HuH-7 (cell line): ENCODE measurements around the gene SACM1L.

Experiments
- DNase-seq: peaks from one replicate; pipeline ENCODE4 v3.0.0; 2011; ENCODE audit warnings: low spot score

Gene SACM1L

GRCh38 chr3:45771831-45772230 lies 82.6 kb downstream of the SACM1L start:
- DNase-seq: no peak

DNA sequence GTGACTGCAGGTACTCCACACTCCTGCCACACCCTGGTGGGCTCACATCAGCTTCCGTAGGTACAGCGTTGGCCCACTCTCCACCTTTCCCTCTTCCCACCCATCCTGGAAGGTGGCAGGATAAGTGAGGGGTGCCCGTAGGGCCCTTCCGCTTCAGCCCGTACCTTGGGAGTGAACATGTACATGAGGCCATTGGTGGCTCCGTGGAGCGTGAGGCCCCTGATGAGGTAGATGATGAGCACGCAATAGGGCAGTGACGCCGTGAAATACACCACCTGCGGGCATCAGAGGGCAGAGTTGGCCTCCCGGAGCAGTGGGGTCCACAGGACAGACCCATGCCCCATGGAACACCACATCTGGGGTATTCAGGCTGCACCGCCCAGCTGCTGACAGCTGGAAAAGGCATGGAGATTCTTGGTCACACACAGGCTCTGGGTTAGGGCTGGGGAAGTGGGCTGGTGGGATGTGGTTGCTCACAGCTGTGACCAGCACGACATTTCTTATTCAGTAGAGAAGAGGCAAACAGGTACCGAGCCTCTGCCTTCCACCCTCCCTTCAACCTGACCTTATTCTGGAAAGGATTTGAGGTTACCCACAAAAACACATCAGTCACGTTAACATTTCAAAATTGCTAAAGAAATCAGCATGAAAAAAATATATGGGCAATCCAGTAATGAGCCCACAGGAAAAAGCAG lies 83.3 kb downstream of the SACM1L start:
- DNase-seq: no peak

DNA sequence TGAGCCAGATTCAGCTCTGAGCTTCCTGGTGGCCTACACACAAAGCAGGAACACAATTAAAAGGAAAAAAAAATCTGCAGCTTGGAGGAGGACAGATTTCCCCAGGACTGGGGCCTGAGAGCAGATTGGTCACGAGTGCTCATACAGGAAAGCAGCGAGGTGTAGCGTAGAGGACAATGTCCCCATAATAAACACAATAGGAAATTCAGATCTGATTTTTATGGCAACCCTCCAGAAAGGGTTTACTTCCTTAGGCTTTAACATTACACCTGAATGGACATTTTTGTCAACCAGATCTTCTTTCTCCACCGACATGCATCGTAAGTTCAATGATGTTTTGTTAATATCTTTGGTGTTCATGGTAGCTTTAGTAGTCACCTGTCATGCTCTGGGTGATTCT lies 83.9 kb downstream of the SACM1L start:
- DNase-seq: no peak

DNA sequence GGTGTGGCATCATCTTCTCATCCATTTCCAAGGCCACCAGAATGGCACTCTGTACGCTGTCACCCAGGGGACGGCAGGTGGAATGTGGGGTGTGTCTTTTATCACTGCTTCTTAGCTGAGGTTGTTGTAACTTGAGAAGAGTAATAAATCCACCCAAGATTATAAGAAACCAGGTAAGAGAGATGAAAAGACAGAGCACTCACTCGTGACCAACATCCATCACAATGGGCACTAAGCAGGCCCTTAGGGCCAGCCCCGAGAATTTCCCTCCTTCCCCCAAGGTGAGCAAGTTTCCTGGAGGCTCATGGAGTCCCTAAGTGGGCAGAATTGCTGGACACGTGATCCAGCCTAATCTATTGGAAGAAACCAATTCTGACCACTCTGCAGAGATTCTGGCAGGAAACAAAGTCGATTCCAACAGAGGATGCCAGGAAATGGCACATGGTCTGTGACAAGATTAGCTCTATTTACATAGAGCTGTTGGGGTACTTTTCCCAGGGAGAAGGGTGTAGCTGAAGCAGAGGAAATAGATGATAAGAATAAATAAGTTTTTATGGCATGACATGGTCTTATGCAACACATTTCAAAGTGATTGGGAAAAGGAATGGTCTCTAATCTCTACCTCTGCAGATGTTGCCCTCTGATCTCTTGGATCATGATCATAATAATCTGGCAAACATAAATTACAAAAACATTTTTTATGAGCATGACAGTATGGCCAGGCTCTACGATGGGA lies 84.7 kb downstream of the SACM1L start:
- no peak for DNase-seq

- no peak for DNase-seq
Measured at GRCh38 chr3:45774581-45775521, 85.7 kb downstream of the SACM1L start.

- DNase-seq: no peak
Measured at GRCh38 chr3:45775571-45776300, 86.5 kb downstream of the SACM1L start.

DNA sequence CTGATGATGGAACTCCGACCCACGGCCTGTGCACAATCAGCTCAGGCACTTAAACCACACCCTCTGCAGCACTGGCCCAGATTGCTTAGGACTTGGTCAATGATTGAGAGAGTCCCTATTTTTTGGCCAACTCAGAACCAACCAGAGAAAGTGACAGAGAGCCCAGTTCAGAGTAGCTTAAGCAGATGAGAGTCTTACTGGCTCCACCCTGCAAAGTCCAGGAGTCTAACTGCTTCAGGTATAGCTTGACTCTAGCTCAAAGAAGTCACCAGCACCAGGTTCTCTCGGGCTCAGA lies 87.1 kb downstream of the SACM1L start:
- no peak for DNase-seq

GRCh38 chr3:45776611-45777010 lies 87.4 kb downstream of the SACM1L start:
- no peak for DNase-seq

DNA sequence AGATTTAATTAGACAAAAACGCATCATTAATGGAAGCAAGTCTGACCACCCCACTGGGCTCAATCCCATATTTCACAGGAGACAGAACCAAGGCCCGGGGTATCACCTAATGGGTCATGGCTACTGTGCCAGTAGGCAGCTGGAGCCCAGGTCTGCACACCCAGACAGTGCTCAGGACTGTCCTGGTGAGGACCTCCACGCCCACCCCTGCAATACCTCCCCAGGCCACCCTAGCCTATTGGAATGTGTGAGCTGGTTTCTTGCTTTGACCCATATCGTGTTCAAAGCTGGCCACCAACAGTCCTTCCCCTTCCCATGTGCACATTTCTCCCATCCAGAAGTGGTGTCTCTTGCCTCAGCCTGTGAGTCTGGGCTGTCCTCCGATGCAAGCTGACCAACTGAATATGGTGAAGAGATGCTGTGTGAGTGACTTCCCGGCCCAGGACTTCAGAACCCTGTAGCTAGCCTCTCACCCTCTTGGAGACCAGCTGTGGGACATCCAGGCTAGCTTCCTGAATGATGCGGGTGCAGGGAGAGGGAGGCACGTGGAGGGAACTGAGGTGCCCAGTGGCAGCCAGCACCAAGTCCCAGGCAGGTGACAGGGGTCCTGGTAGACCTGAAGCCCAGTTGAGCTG lies 88.0 kb downstream of the SACM1L start:
- DNase-seq: no peak

- no peak for DNase-seq
Measured at GRCh38 chr3:45777746-45778386, 88.7 kb downstream of the SACM1L start.

- no peak for DNase-seq
Measured at GRCh38 chr3:45778761-45779201, 89.6 kb downstream of the SACM1L start.

- no peak for DNase-seq
Measured at GRCh38 chr3:45779746-45780735, 90.8 kb downstream of the SACM1L start.

- DNase-seq: no peak
Measured at GRCh38 chr3:45781271-45781670, 92.1 kb downstream of the SACM1L start.

DNA sequence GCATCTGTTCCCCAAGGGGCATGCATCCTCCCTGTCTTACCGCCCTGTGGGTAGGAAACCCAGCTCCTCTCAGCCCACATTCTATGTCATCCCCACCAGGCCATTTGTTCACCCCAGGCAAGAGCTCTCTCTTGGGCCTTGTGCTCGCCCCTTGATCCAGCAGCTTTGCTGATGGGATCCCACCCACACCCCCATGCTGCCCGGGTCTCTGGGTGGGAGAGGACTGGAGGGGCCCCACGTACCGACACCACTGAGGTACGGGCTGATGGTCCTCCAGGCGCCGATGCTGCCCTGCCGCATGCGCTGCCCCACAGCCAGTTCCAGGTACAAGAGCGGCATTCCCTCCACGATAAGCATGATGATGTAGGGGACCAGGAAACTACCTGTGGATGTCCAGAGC lies 92.6 kb downstream of the SACM1L start:
- DNase-seq: no peak

GRCh38 chr3:45782381-45782780 lies 93.2 kb downstream of the SACM1L start:
- no peak for DNase-seq

- no peak for DNase-seq
Measured at GRCh38 chr3:45783667-45784066, 94.5 kb downstream of the SACM1L start.

GRCh38 chr3:45785605-45786150 lies 96.5 kb downstream of the SACM1L start:
- DNase-seq: no peak

DNA sequence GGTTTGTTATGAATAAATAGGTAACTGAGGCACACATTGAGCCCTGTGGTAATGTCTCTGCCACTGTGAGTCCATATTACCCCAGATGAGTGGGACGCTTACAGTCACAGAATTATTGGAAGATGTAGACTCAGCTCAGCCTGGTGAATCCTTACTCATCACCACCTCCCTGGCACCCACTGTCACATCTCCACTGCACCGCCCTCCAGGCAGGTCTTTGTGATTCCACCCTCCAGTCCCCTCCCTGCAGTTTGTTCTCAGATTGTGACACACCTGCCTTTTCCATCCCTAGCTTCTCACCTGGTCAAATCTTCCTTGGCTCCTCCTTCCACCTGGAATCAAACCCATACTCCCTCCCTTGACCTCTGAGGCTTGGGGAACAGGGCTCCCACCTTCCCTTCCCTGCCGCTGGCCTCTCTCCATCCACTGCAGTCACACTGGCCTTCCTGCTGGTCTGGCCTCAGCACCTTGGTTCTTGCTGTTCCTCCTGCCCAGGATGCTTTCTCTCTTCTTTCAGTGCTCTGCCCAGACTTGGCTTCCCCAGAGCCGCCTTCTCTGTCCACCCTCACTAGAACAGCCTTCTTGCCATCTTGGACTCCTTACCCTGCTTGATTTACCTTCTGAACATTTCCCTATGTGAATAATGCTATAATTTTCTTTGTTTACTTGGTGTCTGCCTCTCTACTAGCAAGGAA lies 97.8 kb downstream of the SACM1L start:
- no peak for DNase-seq

DNA sequence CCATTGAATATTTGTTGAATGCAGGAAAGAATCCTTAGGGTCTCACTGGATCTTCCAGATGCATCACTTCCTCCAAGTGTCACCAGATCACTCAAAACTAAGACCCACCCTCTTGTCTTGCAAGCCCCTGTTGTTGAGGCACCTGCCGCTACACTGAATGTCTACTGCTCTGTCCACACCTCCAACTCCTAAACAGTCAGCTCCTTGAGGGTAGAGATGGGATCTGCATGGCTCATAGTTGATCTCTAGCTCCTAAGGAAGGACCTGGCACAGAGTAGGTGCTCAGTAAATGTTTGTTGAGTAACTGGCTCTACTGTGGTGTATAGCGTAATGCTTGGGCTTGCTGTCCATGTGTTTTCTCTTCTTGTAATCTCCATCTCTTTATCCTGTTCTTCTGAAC lies 98.4 kb downstream of the SACM1L start:
- no peak for DNase-seq
